IMR-90 (cell line): ENCODE data around the gene SPATA24. TPM values are rescaled to one million over a fixed set of nuclear protein-coding genes. Genes with fewer than 3 reads are reported as not detected.

Experiments used
- ATAC-seq: fragments of 200-7000 bp; cut with Tn5 transposase; 2 replicates; pipeline ENCODE4 v1.9.1; 2020; ENCODE audit warnings: low read depth, mild to moderate bottlenecking, moderate library complexity
- BruUV-seq: library from RNA; stranded (reverse); fragments of 400-500 nt; replicated peaks from 2 replicates; lab custom pipeline; 2021; lab: Mats Ljungman, UMichigan
- CTCF ChIA-PET: fragments of 300-600 bp; formaldehyde crosslinking; extraction: SDS; loops from one replicate; lab custom pipeline; 2021; ENCODE audit warnings: antibody characterized with exemption; lab: Yijun Ruan, JAX
- POLR2A ChIA-PET: fragments of 300-600 bp; sonication (Branson Sonifier 250); formaldehyde crosslinking; loops from one replicate; lab custom pipeline; 2022; ENCODE audit warnings: antibody characterized with exemption; ENCODE audit not compliant: unreplicated experiment; lab: Charles Lee
- DNase-seq: peaks from one replicate; pipeline ENCODE4 v3.0.0; 2013
- H2AFZ ChIP-seq: replicated peaks from 2 replicates; pipeline ENCODE3; 2013; ENCODE audit warnings: low read length, mild to moderate bottlenecking; ENCODE audit not compliant: poor library complexity
- H2AK5ac ChIP-seq: 2 replicates; pipeline ENCODE4 v1.6.1; 2013; ENCODE audit warnings: low read depth, low read length, inconsistent platforms
- H2AK9ac ChIP-seq: replicated peaks from 2 replicates; pipeline ENCODE3; 2013; ENCODE audit warnings: mild to moderate bottlenecking, low read depth, low read length, moderate library complexity; ENCODE audit not compliant: poor library complexity
- H2BK120ac ChIP-seq: 2 replicates; pipeline ENCODE4 v1.6.1; 2013; ENCODE audit warnings: low read depth, low read length, inconsistent platforms
- H2BK15ac ChIP-seq: 3 replicates; pipeline ENCODE4 v1.6.1; 2013; ENCODE audit warnings: low read depth, low read length, inconsistent platforms
- H2BK20ac ChIP-seq: 2 replicates; pipeline ENCODE4 v1.6.1; 2013; ENCODE audit warnings: low read depth, mild to moderate bottlenecking, inconsistent platforms, low read length, moderate library complexity
- H2BK5ac ChIP-seq: 2 replicates; pipeline ENCODE4 v1.6.1; 2013; ENCODE audit warnings: mild to moderate bottlenecking, low read depth, low read length, inconsistent platforms; ENCODE audit not compliant: poor library complexity, severe bottlenecking
- H3K14ac ChIP-seq: replicated peaks from 2 replicates; pipeline ENCODE4 v1.6.1; 2013; ENCODE audit warnings: low read depth, low read length, inconsistent platforms
- H3K18ac ChIP-seq: 2 replicates; pipeline ENCODE4 v1.6.1; 2013; ENCODE audit warnings: low read depth, low read length, control low read depth
- H3K23ac ChIP-seq: 2 replicates; pipeline ENCODE4 v1.6.1; 2013; ENCODE audit warnings: low read depth, low read length, inconsistent platforms
- H3K27ac ChIP-seq: 2 replicates; pipeline ENCODE4 v1.5.1; 2013; ENCODE audit warnings: mild to moderate bottlenecking, control low read depth, low read length; ENCODE audit not compliant: insufficient read depth
- H3K27me3 ChIP-seq: 2 replicates; pipeline ENCODE4 v1.6.1; 2013; ENCODE audit warnings: low read length; ENCODE audit not compliant: control insufficient read depth, insufficient read depth
- H3K36me3 ChIP-seq: 2 replicates; pipeline ENCODE4 v1.6.1; 2013; ENCODE audit warnings: low read length, mixed read lengths; ENCODE audit not compliant: control insufficient read depth, insufficient read depth
- H3K4ac ChIP-seq: 2 replicates; pipeline ENCODE4 v1.6.1; 2013; ENCODE audit warnings: low read depth, low read length, inconsistent platforms
- H3K4me1 ChIP-seq: 2 replicates; pipeline ENCODE4 v1.6.1; 2013; ENCODE audit warnings: low read length, mixed read lengths; ENCODE audit not compliant: control insufficient read depth, insufficient read depth
- H3K4me2 ChIP-seq: 2 replicates; pipeline ENCODE4 v1.6.1; 2013; ENCODE audit warnings: low read depth, mild to moderate bottlenecking, control low read depth, low read length, moderate library complexity
- H3K4me3 ChIP-seq: 2 replicates; pipeline ENCODE4 v1.5.1; 2013; ENCODE audit warnings: low read depth, mild to moderate bottlenecking, control low read depth, low read length, moderate library complexity; ENCODE audit not compliant: insufficient read depth
- H3K56ac ChIP-seq: 2 replicates; pipeline ENCODE4 v1.6.1; 2013; ENCODE audit warnings: low read length, inconsistent platforms; ENCODE audit not compliant: insufficient read depth; ENCODE audit errors: extremely low read depth
- H3K79me1 ChIP-seq, 2 experiments: 2 replicates each; pipeline ENCODE4 v1.6.1; 2013; ENCODE audit warnings: low read length in 2 of 2, inconsistent platforms in 1 of 2, low read depth in 1 of 2
- H3K9ac ChIP-seq: 2 replicates; pipeline ENCODE4 v1.6.1; 2013; ENCODE audit warnings: low read depth, low read length, control low read depth
- H3K9me1 ChIP-seq: 2 replicates; pipeline ENCODE4 v1.6.1; 2013; ENCODE audit warnings: low read length, inconsistent platforms; ENCODE audit not compliant: insufficient read depth
- H3K9me3 ChIP-seq: 2 replicates; pipeline ENCODE4 v1.6.1; 2013; ENCODE audit warnings: low read length; ENCODE audit not compliant: control insufficient read depth, insufficient read depth
- H4K20me1 ChIP-seq: 2 replicates; pipeline ENCODE4 v1.6.1; 2013; ENCODE audit warnings: low read length, inconsistent platforms; ENCODE audit not compliant: insufficient read depth
- H4K5ac ChIP-seq: 2 replicates; pipeline ENCODE4 v1.6.1; 2013; ENCODE audit warnings: mild to moderate bottlenecking, low read depth, low read length, control low read depth
- H4K8ac ChIP-seq, 2 experiments: 2 replicates each; pipeline ENCODE4 v1.6.1; 2013; ENCODE audit warnings: low read depth in 2 of 2, low read length in 2 of 2, control low read depth in 1 of 2, inconsistent platforms in 1 of 2
- H4K91ac ChIP-seq: 2 replicates; pipeline ENCODE4 v1.6.1; 2013; ENCODE audit warnings: low read depth, low read length, inconsistent platforms; ENCODE audit not compliant: insufficient read depth
- BHLHE40 ChIP-seq: fragments of 150-350 bp; IDR thresholded peaks from 2 replicates; pipeline ENCODE4 v1.6.1; 2016; ENCODE audit warnings: mild to moderate bottlenecking, low read depth, low read length
- CEBPB ChIP-seq: IDR thresholded peaks from 2 replicates; pipeline ENCODE4 v1.6.1; 2012; ENCODE audit warnings: low read depth, low read length, improper control_type of control experiment
- CHD1 ChIP-seq: IDR thresholded peaks from 2 replicates; pipeline ENCODE4 v1.6.1; 2012; ENCODE audit warnings: low read depth, low read length, improper control_type of control experiment
- CTCF ChIP-seq: conservative IDR thresholded peaks from 2 replicates; pipeline ENCODE4 v1.5.1; 2012; ENCODE audit warnings: mild to moderate bottlenecking, low read depth, low read length, improper control_type of control experiment
- FOS ChIP-seq: fragments of 150-350 bp; IDR thresholded peaks from 2 replicates; pipeline ENCODE4 v1.6.1; 2016; ENCODE audit warnings: low read depth, low read length
- MAFK ChIP-seq: IDR thresholded peaks from 2 replicates; pipeline ENCODE4 v1.6.1; 2012; ENCODE audit warnings: low read depth, low read length, improper control_type of control experiment
- MAZ ChIP-seq: IDR thresholded peaks from 2 replicates; pipeline ENCODE4 v1.6.1; 2012; ENCODE audit warnings: low read depth, mild to moderate bottlenecking, low read length, improper control_type of control experiment, moderate library complexity, borderline replicate concordance
- MXI1 ChIP-seq: IDR thresholded peaks from 2 replicates; pipeline ENCODE4 v1.6.1; 2012; ENCODE audit warnings: low read depth, mild to moderate bottlenecking, low read length, moderate library complexity, borderline replicate concordance
- NFE2L2 ChIP-seq: fragments of 150-350 bp; IDR thresholded peaks from 2 replicates; pipeline ENCODE4 v1.6.1; 2016; ENCODE audit warnings: low read depth, mild to moderate bottlenecking, low read length
- POLR2A ChIP-seq: IDR thresholded peaks from 2 replicates; pipeline ENCODE4 v1.6.1; 2012; ENCODE audit warnings: mild to moderate bottlenecking, low read depth, low read length
- RAD21 ChIP-seq: IDR thresholded peaks from 2 replicates; pipeline ENCODE4 v1.6.1; 2012; ENCODE audit warnings: low read length, improper control_type of control experiment
- RFX5 ChIP-seq: IDR thresholded peaks from 2 replicates; pipeline ENCODE4 v1.8.0; 2012; ENCODE audit warnings: low read depth, mild to moderate bottlenecking, low read length, moderate library complexity
- SMC3 ChIP-seq: fragments of 150-350 bp; IDR thresholded peaks from 2 replicates; pipeline ENCODE4 v1.6.1; 2016; ENCODE audit warnings: low read depth, mild to moderate bottlenecking, antibody characterized with exemption, low read length, moderate library complexity
- WGBS, 2 experiments: methylation state at CpG; one replicate each; pipeline versions ENCODE4 v1.1.5 to v1.1.7; 2013; ENCODE audit warnings: missing lambda C conversion rate in 2 of 2; ENCODE audit not compliant: insufficient read length in 1 of 2; ENCODE audit errors: extremely low coverage in 2 of 2; 5-methylcytosine and 5-hydroxymethylcytosine counted together
- dilution Hi-C: fragments of 300-500 bp; cut with HindIII; formaldehyde crosslinking; loops from one replicate; pipeline ENCODE4 v1.14.3; 2018; ENCODE audit warnings: low sequenced_read_pairs; ENCODE audit not compliant: unreplicated experiment
- in situ Hi-C: fragments of 300-500 bp; cut with MboI; formaldehyde crosslinking; loops from 3 replicates; pipeline ENCODE4 v1.14.3; 2019; ENCODE audit warnings: low sequenced_read_pairs, inconsistent platforms, mixed read lengths
- intact Hi-C: fragments of 100-400 bp; cut with micrococcal nuclease; formaldehyde crosslinking; loops from 2 replicates; pipeline ENCODE4 v1.10.0; 2022
- polyA plus RNA-seq, 3 experiments: library from polyadenylated mRNA; depleted of rRNA; stranded (reverse); fragments of >200 nt; gene quantifications; 2 replicates each; pipeline ENCODE4 v1.2.3, GENCODE V29; 2012; ENCODE audit warnings: low replicate concordance in 1 of 3
- total RNA-seq: library from RNA; depleted of rRNA; stranded (reverse); fragments of >200 nt; gene quantifications from 2 replicates; pipeline ENCODE4 v1.2.3, GENCODE V29; 2012
- TF ChIP-seq, protein P1 (sequence below): fragments of 150-350 bp; IDR thresholded peaks from 2 replicates; pipeline ENCODE4 v1.6.1; 2016; ENCODE audit warnings: low read depth, mild to moderate bottlenecking, low read length, moderate library complexity, borderline replicate concordance
- TF ChIP-seq, protein P2 (sequence below): fragments of 150-350 bp; IDR thresholded peaks from 2 replicates; pipeline ENCODE4 v1.6.1; 2017; ENCODE audit warnings: mild to moderate bottlenecking, antibody characterized with exemption, low read length, low read depth

The SPATA24 gene
- total and polyA plus RNA-seq, 2 of the 4 experiments (the other 2 are of a cell fraction): 4.1 to 4.3 TPM

DNA sequence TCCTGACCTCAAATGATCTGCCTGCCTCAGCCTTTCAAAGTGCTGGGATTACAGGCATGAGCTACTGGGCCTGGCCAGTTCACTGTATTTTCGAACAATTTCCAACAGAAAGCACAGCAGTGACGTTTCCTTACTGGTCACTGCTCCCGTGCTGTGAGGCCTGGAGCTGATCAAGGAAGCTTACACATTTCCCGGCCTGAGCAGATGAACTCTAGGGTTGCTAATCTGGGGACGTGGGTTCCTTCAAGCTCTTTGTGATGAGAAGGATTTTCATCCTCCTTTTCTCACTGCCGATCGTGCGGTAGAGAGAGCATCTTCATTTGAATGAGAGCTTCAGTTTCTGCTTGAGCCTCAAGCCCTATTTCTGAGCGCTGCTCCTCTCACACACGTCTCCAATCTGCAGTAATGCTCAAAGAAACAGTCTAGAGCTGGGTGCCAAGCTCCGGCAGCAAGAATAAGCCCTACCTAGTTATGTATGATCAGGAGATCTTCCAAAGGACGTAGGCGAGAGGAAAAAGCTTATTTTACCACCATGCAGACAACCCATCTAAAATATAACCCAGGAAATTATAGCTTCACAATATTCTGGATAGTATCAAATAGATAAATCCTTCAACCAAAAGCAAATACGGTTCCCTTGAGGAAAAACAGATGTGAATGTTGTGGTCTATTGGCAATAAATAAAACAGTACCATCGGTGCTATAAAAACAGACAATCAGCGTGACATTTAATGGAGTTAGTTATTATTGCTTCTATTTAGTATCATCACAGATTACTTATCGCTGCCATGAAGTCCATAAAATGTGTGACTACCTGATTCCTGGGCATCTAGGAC lies 7.3 kb upstream of the SPATA24 start:
- Histone ChIP-seq H3K56ac (no peak overlapping the region), H3K4me1 (peaks cover 2% of the 10 kb centered on the region; the same call in 1 of the 2 replicates), H3K79me1 (no peaks in the 10 kb centered on the region), H3K18ac (no peak overlapping the region), H3K4ac (no peak overlapping the region), H3K27me3 (no peaks in the 10 kb centered on the region), H2AFZ (no peak overlapping the region), H2AK5ac (no peak overlapping the region), H4K5ac (no peak overlapping the region), H4K20me1 (no peaks in the 10 kb centered on the region), H3K23ac (no peak overlapping the region), H3K14ac (no peak overlapping the region), H2BK5ac (no peak overlapping the region), H3K27ac (no peak overlapping the region), H3K9me3 (no peaks in the 10 kb centered on the region), H3K36me3 (peaks cover 6% of the 10 kb centered on the region; the same call in 1 of the 2 replicates), H4K91ac (no peak overlapping the region), H4K8ac (no peak overlapping the region), H2BK20ac (no peak overlapping the region), H2BK120ac (no peak overlapping the region), H2BK15ac (no peak overlapping the region), H3K4me3 (no peak overlapping the region), H2AK9ac (no peak overlapping the region), H3K9me1 (no peaks in the 10 kb centered on the region), H3K4me2 (no peak overlapping the region), H3K9ac (no peak overlapping the region)
- in situ Hi-C loops: no loop called here
- TF ChIP-seq, protein P1, sequence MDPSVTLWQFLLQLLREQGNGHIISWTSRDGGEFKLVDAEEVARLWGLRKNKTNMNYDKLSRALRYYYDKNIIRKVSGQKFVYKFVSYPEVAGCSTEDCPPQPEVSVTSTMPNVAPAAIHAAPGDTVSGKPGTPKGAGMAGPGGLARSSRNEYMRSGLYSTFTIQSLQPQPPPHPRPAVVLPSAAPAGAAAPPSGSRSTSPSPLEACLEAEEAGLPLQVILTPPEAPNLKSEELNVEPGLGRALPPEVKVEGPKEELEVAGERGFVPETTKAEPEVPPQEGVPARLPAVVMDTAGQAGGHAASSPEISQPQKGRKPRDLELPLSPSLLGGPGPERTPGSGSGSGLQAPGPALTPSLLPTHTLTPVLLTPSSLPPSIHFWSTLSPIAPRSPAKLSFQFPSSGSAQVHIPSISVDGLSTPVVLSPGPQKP: no peak
- TF ChIP-seq MAFK (no peak), POLR2A (no peak), CTCF (no peak), MXI1 (no peak), BHLHE40 (no peak), RFX5 (no peak), MAZ (no peak), NFE2L2 (no peak), CEBPB (no peak), RAD21 (no peak), SMC3 (no peak), FOS (no peak), CHD1 (no peak)
- TF ChIP-seq, protein P2, sequence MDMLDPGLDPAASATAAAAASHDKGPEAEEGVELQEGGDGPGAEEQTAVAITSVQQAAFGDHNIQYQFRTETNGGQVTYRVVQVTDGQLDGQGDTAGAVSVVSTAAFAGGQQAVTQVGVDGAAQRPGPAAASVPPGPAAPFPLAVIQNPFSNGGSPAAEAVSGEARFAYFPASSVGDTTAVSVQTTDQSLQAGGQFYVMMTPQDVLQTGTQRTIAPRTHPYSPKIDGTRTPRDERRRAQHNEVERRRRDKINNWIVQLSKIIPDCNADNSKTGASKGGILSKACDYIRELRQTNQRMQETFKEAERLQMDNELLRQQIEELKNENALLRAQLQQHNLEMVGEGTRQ: no peak
- intact Hi-C loops: no loop called here
- BruUV-seq: TSS peak; percentile 37
- ATAC-seq (no peak), DNase-seq (no peak)
- dilution Hi-C loops: loop anchor here (25.0 kb wide), 1 partner anchor 101 kb away; no protein-coding TSS in a partner anchor
- ChIA-PET POLR2A (no interaction called here), CTCF (no interaction called here)
- 85% methylated on average over 2 of the region's 17 CpGs; no CpG with 5 or more reads in 1 of the 2 experiments for WGBS, 2 experiments
